Natural killer cell treated with Interleukin-12 subunit alpha and Interleukin-12 subunit beta and Interleukin-15 and Interleukin-18, amount 100 ng/mL, for 72 hours (primary cell): Measurements from ENCODE around the gene BMP15. TPM values are rescaled to one million over a fixed set of nuclear protein-coding genes. Genes with fewer than 3 reads are reported as not detected.

ENCODE experiments used
- ATAC-seq, 2 donors: fragments of 150-1000 bp; cut with Tn5 transposase in 1 of 2; sonication (Bioruptor Pico), chemical (Tn5 transposase) in 1 of 2; 2 replicates each; pipeline ENCODE4 v1.10.0; 2021
- DNase-seq: peaks from one replicate; pipeline ENCODE4 v3.0.0; 2022; ENCODE audit warnings: low spot score
- H3K27ac Mint-ChIP-seq, 2 donors: 1 replicate in 1 of 2; 2 replicates in 1 of 2; pipeline ENCODE4 v1.8.0; 2022; ENCODE audit warnings: mixed read lengths in 2 of 2, mild to moderate bottlenecking in 1 of 2, moderate library complexity in 1 of 2
- H3K27me3 Mint-ChIP-seq, 2 donors: 1 replicate in 1 of 2; 2 replicates in 1 of 2; pipeline ENCODE4 v1.8.0; 2022; ENCODE audit warnings: mixed read lengths in 2 of 2
- H3K36me3 Mint-ChIP-seq: one replicate; pipeline ENCODE4 v1.8.0; 2022; ENCODE audit warnings: mixed read lengths
- H3K4me1 Mint-ChIP-seq, 2 donors: 1 replicate in 1 of 2; 2 replicates in 1 of 2; pipeline ENCODE4 v1.8.0; 2022; ENCODE audit warnings: low read depth in 2 of 2, mixed read lengths in 2 of 2, mild to moderate bottlenecking in 1 of 2
- H3K4me3 Mint-ChIP-seq: one replicate; pipeline ENCODE4 v1.8.0; 2022; ENCODE audit warnings: mixed read lengths
- H3K9me3 Mint-ChIP-seq: 2 replicates; pipeline ENCODE4 v1.8.0; 2022; ENCODE audit warnings: mixed read lengths
- total RNA-seq, 2 donors: library from RNA; stranded (reverse); gene quantifications; one replicate each; pipeline ENCODE4 v1.2.3, GENCODE V29; 2022

The BMP15 gene
- not detected for total RNA-seq

- ATAC-seq: no peak
- H3K9me3 Mint-ChIP-seq: no peaks in the 10 kb centered on the region
- DNase-seq: peak; percentile 61
- H3K4me3 Mint-ChIP-seq: no peak within 1 kb of the TSS
- H3K27me3 Mint-ChIP-seq: peaks cover 16 to 19% of the 10 kb centered on the region in 2 donors
- no peak within 1 kb of the TSS for H3K27ac Mint-ChIP-seq
- no peaks in the 10 kb centered on the region for H3K4me1 Mint-ChIP-seq
- H3K36me3 Mint-ChIP-seq: no peaks in the 10 kb centered on the region
Observed at GRCh38 chrX:50910685-50911176, at the start of gene BMP15. BMP15 (plus strand) TSS chrX:50910735; CDS start chrX:50910784, 49 bp downstream.

- ATAC-seq (no peak), DNase-seq (no peak)
- peaks cover 22% of the 10 kb centered on the region in 2 donors for H3K27me3 Mint-ChIP-seq
- H3K4me3 Mint-ChIP-seq: no peak overlapping the region
- no peak overlapping the region for H3K27ac Mint-ChIP-seq
- no peaks in the 10 kb centered on the region for H3K9me3 Mint-ChIP-seq
- H3K36me3 Mint-ChIP-seq: no peaks in the 10 kb centered on the region
- H3K4me1 Mint-ChIP-seq: no peaks in the 10 kb centered on the region
Observed at GRCh38 chrX:50863471-50863870, 47.1 kb upstream of the BMP15 start.

GRCh38 chrX:50865311-50865710 lies 45.2 kb upstream of the BMP15 start:
- ATAC-seq (no peak), DNase-seq (no peak)
- no peak overlapping the region for H3K27ac Mint-ChIP-seq
- H3K4me3 Mint-ChIP-seq: no peak overlapping the region
- no peaks in the 10 kb centered on the region for H3K36me3 Mint-ChIP-seq
- H3K9me3 Mint-ChIP-seq: no peaks in the 10 kb centered on the region
- H3K27me3 Mint-ChIP-seq: peaks cover 27 to 30% of the 10 kb centered on the region in 2 donors
- no peaks in the 10 kb centered on the region for H3K4me1 Mint-ChIP-seq

GRCh38 chrX:50871922-50872453 lies 38.5 kb upstream of the BMP15 start:
- DNase-seq (no peak), ATAC-seq (no peak)
- no peaks in the 10 kb centered on the region for H3K9me3 Mint-ChIP-seq
- no peaks in the 10 kb centered on the region for H3K4me1 Mint-ChIP-seq
- no peak overlapping the region for H3K27ac Mint-ChIP-seq
- H3K36me3 Mint-ChIP-seq: no peaks in the 10 kb centered on the region
- H3K27me3 Mint-ChIP-seq: peaks cover 11 to 25% of the 10 kb centered on the region in 2 donors
- H3K4me3 Mint-ChIP-seq: no peak overlapping the region

- Mint-ChIP-seq H3K9me3 (no peaks in the 10 kb centered on the region), H3K27me3 (peaks cover 2 to 24% of the 10 kb centered on the region in 2 donors), H3K36me3 (no peaks in the 10 kb centered on the region), H3K4me3 (no peak overlapping the region), H3K27ac (no peak overlapping the region), H3K4me1 (no peaks in the 10 kb centered on the region)
- ATAC-seq (no peak), DNase-seq (no peak)
Observed at GRCh38 chrX:50874876-50875275, 35.7 kb upstream of the BMP15 start.

GRCh38 chrX:50876551-50876950 lies 34.0 kb upstream of the BMP15 start:
- no peak for DNase-seq
- no peak overlapping the region for H3K27ac Mint-ChIP-seq
- no peaks in the 10 kb centered on the region for H3K4me1 Mint-ChIP-seq
- H3K4me3 Mint-ChIP-seq: no peak overlapping the region
- ATAC-seq: no peak
- H3K9me3 Mint-ChIP-seq: no peaks in the 10 kb centered on the region
- H3K27me3 Mint-ChIP-seq: peaks cover 0 to 21% of the 10 kb centered on the region in 2 donors
- H3K36me3 Mint-ChIP-seq: no peaks in the 10 kb centered on the region

- Mint-ChIP-seq H3K9me3 (no peaks in the 10 kb centered on the region), H3K27ac (no peak overlapping the region)
Observed at GRCh38 chrX:50877310-50877709, 33.2 kb upstream of the BMP15 start.

GRCh38 chrX:50881028-50881427 lies 29.5 kb upstream of the BMP15 start:
- Mint-ChIP-seq H3K4me3 (no peak overlapping the region), H3K4me1 (no peaks in the 10 kb centered on the region), H3K9me3 (no peaks in the 10 kb centered on the region), H3K27ac (no peak overlapping the region), H3K36me3 (no peaks in the 10 kb centered on the region), H3K27me3 (peaks cover 0 to 19% of the 10 kb centered on the region in 2 donors)
- ATAC-seq (no peak), DNase-seq (no peak)

More at GRCh38 chrX:50877310-50877709, 33.2 kb upstream of the BMP15 start:
- ATAC-seq: no peak
- peaks cover 0 to 23% of the 10 kb centered on the region in 2 donors for H3K27me3 Mint-ChIP-seq
- H3K4me3 Mint-ChIP-seq: no peak overlapping the region
- DNase-seq: no peak
- H3K4me1 Mint-ChIP-seq: no peaks in the 10 kb centered on the region
- no peaks in the 10 kb centered on the region for H3K36me3 Mint-ChIP-seq

GRCh38 chrX:50888884-50889283 lies 21.7 kb upstream of the BMP15 start:
- H3K4me1 Mint-ChIP-seq: no peaks in the 10 kb centered on the region
- peaks cover 8 to 16% of the 10 kb centered on the region in 2 donors for H3K27me3 Mint-ChIP-seq
- no peaks in the 10 kb centered on the region for H3K36me3 Mint-ChIP-seq
- no peak for DNase-seq
- no peak overlapping the region for H3K4me3 Mint-ChIP-seq
- no peak overlapping the region for H3K27ac Mint-ChIP-seq
- no peak for ATAC-seq
- no peaks in the 10 kb centered on the region for H3K9me3 Mint-ChIP-seq

GRCh38 chrX:50889582-50889981 lies 21.0 kb upstream of the BMP15 start:
- Mint-ChIP-seq H3K9me3 (no peaks in the 10 kb centered on the region), H3K27me3 (peaks cover 11 to 17% of the 10 kb centered on the region in 2 donors), H3K4me3 (no peak overlapping the region), H3K27ac (no peak overlapping the region), H3K4me1 (no peaks in the 10 kb centered on the region), H3K36me3 (no peaks in the 10 kb centered on the region)
- ATAC-seq (no peak), DNase-seq (no peak)

GRCh38 chrX:50893047-50893446 lies 17.5 kb upstream of the BMP15 start:
- Mint-ChIP-seq H3K4me1 (no peaks in the 10 kb centered on the region), H3K4me3 (no peak overlapping the region), H3K27me3 (peaks cover 21 to 22% of the 10 kb centered on the region in 2 donors), H3K9me3 (no peaks in the 10 kb centered on the region), H3K36me3 (no peaks in the 10 kb centered on the region), H3K27ac (no peak overlapping the region)
- DNase-seq: no peak
- ATAC-seq: no peak

- H3K9me3 Mint-ChIP-seq: no peaks in the 10 kb centered on the region
- H3K27ac Mint-ChIP-seq: no peak overlapping the region
- no peak overlapping the region for H3K4me3 Mint-ChIP-seq
- DNase-seq (no peak), ATAC-seq (no peak)
- H3K4me1 Mint-ChIP-seq: no peaks in the 10 kb centered on the region
- peaks cover 21 to 24% of the 10 kb centered on the region in 2 donors for H3K27me3 Mint-ChIP-seq
- H3K36me3 Mint-ChIP-seq: no peaks in the 10 kb centered on the region
Observed at GRCh38 chrX:50893466-50893865, 17.1 kb upstream of the BMP15 start.

GRCh38 chrX:50905334-50905733 lies 5.2 kb upstream of the BMP15 start:
- Mint-ChIP-seq H3K9me3 (no peaks in the 10 kb centered on the region), H3K4me1 (no peaks in the 10 kb centered on the region), H3K27ac (no peak overlapping the region), H3K36me3 (no peaks in the 10 kb centered on the region), H3K4me3 (no peak overlapping the region), H3K27me3 (peaks cover 0 to 7% of the 10 kb centered on the region in 2 donors)
- ATAC-seq (no peak), DNase-seq (no peak)

- Mint-ChIP-seq H3K4me3 (no peak overlapping the region), H3K9me3 (no peaks in the 10 kb centered on the region), H3K27me3 (peaks cover 16 to 19% of the 10 kb centered on the region in 2 donors), H3K27ac (no peak overlapping the region), H3K36me3 (no peaks in the 10 kb centered on the region), H3K4me1 (no peaks in the 10 kb centered on the region)
- ATAC-seq (peak in 1 of 2 donors; percentile 16), DNase-seq (no peak)
Observed at GRCh38 chrX:50913520-50913919, 3.0 kb downstream of the BMP15 start.

- Mint-ChIP-seq H3K4me3 (no peak overlapping the region), H3K9me3 (no peaks in the 10 kb centered on the region), H3K27ac (no peak overlapping the region), H3K36me3 (no peaks in the 10 kb centered on the region), H3K27me3 (peaks cover 0 to 8% of the 10 kb centered on the region in 2 donors), H3K4me1 (no peaks in the 10 kb centered on the region)
- DNase-seq (no peak), ATAC-seq (no peak)
Observed at GRCh38 chrX:50920132-50920531, 9.6 kb downstream of the BMP15 start.
